Measurements from ENCODE around the gene DDX18.
"Not testable (repeated sequence)": the region's sequence is repeated elsewhere in the genome, so short reads cannot be mapped to it uniquely, and the experiment has no call there.

DDX18 gene

GRCh38 chr2:117814417-117815264 is at the start of gene DDX18:
Gene DDX18 (plus strand): TSS chr2:117814691. CDS start chr2:117814778, 87 bp downstream.
- peak; percentile 97 for DNase-seq (ENCODE audit: low read depth)

DNA sequence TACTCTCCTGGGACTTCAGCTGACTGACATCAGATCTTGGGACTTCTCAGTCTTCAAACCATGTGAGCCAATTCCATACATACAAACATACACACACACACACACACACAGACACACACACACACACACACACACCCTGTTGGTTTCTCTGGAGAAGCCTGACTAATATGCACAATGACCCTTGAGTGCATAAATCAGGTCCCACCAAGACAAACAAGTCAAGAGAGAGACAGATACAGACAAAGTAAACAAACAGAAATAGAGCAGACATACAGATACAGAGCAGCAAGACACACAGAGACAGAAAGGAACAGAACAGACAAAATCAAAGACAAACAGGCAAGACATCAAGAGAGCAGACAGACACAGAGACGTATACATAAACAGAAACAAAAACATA is 43.8 kb upstream of the DDX18 start:
- no peak for DNase-seq (ENCODE audit: low read depth)

DNA sequence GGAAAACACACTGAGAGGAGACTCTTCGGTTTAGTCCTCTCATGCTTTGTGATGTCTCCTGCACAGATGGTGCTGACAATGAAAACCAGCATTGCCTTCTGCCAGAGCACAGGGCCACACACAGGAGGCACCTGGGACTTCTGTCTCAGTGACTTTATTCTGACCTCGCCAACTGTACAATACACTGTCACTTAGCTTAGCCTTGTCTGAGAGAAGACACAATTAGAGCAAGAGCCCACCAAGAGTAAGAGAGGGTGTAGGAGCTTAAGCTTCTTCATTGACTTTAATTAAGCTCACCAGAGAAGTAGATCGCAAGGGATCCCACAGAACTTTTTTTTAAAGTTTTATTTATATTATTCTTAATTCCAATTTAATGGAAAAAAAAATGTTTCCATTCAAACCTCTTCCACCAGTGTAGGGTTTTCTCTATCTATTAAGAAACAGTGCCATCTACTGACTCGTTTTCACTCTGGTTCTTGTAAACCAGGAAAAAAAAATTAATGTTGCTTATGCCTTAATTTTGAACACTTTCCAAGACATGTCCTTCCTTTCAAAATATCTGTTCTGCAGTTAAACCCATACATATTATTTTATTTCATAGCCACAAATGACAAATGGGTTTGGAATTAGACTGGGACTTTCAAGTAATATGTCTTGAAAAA is 42.4 kb upstream of the DDX18 start:
- peak; percentile 38 for DNase-seq (ENCODE audit: low read depth)

- no peak for DNase-seq (ENCODE audit: low read depth)
Observed at GRCh38 chr2:117774716-117775115, 39.8 kb upstream of the DDX18 start.

- peak; percentile 3 for DNase-seq (ENCODE audit: low read depth)
Observed at GRCh38 chr2:117775703-117776219, 38.7 kb upstream of the DDX18 start.

- DNase-seq (ENCODE audit: low read depth) = no peak
Observed at GRCh38 chr2:117776888-117777287, 37.6 kb upstream of the DDX18 start.

DNA sequence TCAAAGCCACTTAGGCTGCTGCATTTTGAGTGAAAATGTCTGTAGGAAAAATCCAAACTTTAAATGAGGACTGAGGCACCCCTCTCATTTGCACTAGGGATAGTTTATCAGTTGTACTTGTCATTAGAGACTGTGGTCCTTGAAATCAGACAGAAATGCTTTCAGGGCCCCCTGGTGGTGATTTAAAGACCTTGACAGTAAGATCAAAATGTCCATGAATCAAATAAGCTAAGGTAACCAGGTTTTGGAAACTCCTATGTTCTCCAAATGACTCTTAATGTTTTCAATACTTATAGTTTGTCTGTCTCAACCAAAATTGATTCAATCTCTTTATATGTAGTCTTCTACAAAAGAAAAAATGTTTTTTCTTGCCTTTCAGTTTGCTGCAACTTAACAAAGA is 28.8 kb upstream of the DDX18 start:
- DNase-seq (ENCODE audit: low read depth) = peak; percentile 58

DNA sequence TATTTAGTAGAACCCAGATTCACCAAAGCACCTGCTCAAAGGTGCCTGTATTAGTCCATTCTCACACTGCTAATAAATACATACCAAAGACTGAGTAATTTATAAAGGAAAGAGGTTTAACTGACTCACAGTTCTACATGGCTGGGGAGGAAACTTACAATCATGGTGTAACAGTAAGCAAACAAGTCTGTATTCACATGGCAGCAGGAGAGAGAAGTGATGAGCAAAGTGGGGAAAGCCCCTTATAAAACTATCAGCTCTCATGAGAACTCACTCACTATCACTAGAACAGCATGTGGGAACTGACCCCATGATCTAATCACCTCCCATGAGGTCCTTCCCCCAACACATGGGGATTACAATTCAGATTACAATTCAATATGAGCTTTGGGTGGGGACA is 28.0 kb upstream of the DDX18 start:
- DNase-seq (ENCODE audit: low read depth) = no peak

- no peak for DNase-seq (ENCODE audit: low read depth)
Observed at GRCh38 chr2:117789505-117789904, 25.0 kb upstream of the DDX18 start.

GRCh38 chr2:117794668-117795067 is 19.8 kb upstream of the DDX18 start:
- DNase-seq (ENCODE audit: low read depth) = no peak

DNA sequence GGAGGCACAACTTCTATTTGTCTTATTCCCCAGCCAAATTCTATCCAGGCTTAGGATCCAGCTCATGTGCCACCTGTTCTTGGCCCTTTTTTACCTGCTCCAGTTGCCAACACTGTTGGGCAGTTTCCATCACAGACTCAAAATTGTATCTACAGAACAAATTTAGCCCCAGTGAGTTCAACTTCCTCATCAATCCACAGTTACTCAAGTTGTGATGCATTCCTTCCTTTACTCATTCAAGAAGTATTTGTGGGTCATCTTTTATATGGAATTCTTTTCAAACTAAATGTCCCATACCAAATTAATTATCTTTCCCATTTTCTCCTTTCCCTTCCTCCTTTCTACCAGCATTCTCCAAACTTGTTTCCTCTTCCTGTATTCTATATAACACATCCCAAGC is 12.7 kb upstream of the DDX18 start:
- peak; percentile 12 for DNase-seq (ENCODE audit: low read depth)

- not testable (repeated sequence) for DNase-seq (ENCODE audit: low read depth)
Observed at GRCh38 chr2:117803644-117804325, 10.7 kb upstream of the DDX18 start.

DNA sequence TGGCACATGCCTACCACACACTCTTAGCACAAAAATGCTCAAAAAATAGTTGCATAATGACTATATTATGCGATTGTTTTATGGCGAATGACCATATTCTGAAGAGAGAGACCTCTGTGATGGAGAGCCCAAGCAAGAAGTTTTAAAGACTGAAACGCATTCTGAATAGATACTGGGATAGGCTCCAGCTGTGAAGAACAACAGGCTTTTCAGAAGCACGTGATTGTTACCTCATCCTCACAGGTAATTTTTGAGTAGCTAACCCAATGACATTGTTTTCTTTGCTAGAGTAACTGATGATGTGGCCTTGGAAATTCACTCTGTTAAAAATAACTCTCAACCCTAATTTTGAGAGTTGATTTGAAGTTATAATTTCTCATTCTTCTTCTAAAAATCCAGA is 2.0 kb upstream of the DDX18 start:
- no peak for DNase-seq (ENCODE audit: low read depth)

- DNase-seq (ENCODE audit: low read depth) = peak; percentile 5
Observed at GRCh38 chr2:117815946-117816345, 1.5 kb downstream of the DDX18 start.

GRCh38 chr2:117818921-117819320 is 4.4 kb downstream of the DDX18 start:
- no peak for DNase-seq (ENCODE audit: low read depth)

DNA sequence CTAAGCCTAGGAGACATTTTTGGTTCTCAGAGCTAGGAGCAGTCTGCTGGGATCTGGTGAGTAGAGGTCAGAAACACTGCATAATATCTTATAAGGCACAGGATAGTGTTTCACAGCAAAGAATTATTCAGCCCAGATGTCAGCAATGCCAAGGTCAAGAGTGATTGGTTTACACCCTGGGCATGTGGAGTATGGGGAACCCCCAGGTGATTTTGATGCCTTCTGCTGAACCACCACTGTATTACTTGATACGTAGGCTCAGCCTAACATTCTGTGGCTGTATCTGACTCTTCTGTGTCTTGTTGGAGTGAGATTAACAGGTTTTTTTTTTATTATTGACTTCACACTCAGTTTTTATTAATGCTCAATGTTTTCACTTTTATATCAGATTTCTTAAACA is 6.0 kb downstream of the DDX18 start:
- no peak for DNase-seq (ENCODE audit: low read depth)

- no peak for DNase-seq (ENCODE audit: low read depth)
Observed at GRCh38 chr2:117825437-117825836, 10.9 kb downstream of the DDX18 start.

DNA sequence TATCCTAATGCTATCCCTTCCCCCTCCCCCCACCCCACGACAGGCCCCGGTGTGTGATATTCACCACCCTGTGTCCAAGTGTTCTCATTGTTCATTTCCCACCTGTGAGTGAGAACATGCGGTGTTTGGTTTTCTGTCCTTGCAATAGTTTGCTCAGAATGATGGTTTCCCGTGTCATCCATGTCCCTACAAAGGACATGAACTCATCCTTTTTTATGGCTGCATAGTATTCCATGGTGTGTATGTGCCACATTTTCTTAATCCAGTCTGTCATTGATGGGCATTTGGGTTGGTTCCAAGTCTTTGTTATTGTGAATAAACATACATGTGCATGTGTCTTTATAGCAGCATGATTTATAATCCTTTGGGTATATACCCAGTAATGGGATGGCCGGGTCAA is 13.0 kb downstream of the DDX18 start:
- DNase-seq (ENCODE audit: low read depth) = not testable (repeated sequence)

DNA sequence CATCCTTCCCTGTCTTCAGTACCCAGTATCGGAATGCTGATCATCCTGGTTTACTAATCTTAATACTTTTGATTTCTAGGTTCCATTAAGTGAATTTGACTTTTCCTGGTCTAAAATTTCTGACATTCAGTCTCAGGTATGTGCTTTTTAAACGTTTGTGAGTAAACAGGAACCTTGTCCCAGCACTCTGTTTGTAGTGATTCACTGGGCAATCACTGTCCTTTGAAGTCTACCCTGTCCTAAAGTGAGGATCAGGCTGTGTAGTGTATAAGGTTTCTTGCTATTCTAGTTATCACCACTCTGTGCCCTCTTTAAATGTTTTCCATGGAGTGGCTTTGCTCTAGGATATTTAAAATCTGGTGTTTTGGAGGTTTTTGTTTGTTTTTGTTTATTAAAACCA is 14.4 kb downstream of the DDX18 start:
- no peak for DNase-seq (ENCODE audit: low read depth)

- peak; percentile 45 for DNase-seq (ENCODE audit: low read depth)
Observed at GRCh38 chr2:117832332-117832731, 17.8 kb downstream of the DDX18 start.

DNA sequence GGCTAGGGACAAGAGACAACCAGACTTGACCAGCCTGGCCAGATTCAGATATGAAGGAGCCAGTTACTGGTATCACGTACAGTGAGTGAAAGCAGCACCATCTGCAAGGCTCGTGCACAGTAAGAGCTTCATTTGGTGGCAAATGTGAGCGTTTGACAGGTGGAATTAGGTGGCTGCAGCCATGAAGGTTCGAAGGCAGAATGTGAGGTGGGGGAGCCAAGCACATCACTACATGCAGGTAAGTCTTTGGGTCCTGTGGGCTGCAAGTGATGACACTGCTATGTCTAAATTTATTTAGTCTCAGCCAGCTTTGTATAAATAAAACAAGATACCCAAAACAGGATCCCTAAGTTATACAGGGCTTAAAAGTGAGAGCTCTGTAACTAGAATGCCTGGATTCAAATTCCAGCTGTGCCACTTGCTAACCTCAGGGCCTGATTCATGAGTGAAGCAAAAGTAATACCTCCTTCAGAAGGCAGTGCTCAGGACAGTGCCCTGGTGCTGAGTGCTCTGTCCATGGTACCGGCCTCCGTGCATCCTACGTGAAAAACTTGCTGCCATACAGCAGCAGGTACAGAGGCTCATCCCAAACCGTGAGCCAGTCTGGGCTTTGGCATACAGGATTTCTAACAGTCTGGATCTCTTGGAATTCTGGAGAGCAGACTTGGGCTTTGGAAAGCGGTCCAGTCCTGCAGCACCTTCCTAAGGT is 18.6 kb downstream of the DDX18 start:
- DNase-seq (ENCODE audit: low read depth) = peak; percentile 61

- no peak for DNase-seq (ENCODE audit: low read depth)
Observed at GRCh38 chr2:117833911-117834310, 19.4 kb downstream of the DDX18 start.

Measured in iris pigment epithelial cell (primary cell).